IPS DF 6.9 (cell line): ENCODE data around the gene STX1B.
"Not testable (repeated sequence)": the region's sequence is repeated elsewhere in the genome, so short reads cannot be mapped to it uniquely, and the experiment has no call there.

Experiments used
- DNase-seq: peaks from one replicate; pipeline ENCODE4 v3.0.0-alpha.2; 2013; ENCODE audit warnings: low read depth, low spot score
- H3K27ac ChIP-seq: one replicate; pipeline ENCODE4 v1.5.1; 2013; ENCODE audit warnings: low read length, control low read depth
- H3K27me3 ChIP-seq: 2 replicates; pipeline ENCODE4 v1.6.1; 2013; ENCODE audit warnings: mild to moderate bottlenecking, low read length; ENCODE audit not compliant: control insufficient read depth, insufficient read depth
- H3K36me3 ChIP-seq: 2 replicates; pipeline ENCODE4 v1.6.1; 2013; ENCODE audit warnings: low read length; ENCODE audit not compliant: control insufficient read depth, insufficient read depth
- H3K4me1 ChIP-seq: 2 replicates; pipeline ENCODE4 v1.6.1; 2013; ENCODE audit warnings: low read length; ENCODE audit not compliant: control insufficient read depth, insufficient read depth
- H3K4me3 ChIP-seq: 2 replicates; pipeline ENCODE4 v1.5.1; 2013; ENCODE audit warnings: mild to moderate bottlenecking, low read length
- H3K9me3 ChIP-seq: 2 replicates; pipeline ENCODE4 v1.6.1; 2013; ENCODE audit warnings: low read length, inconsistent platforms; ENCODE audit not compliant: control insufficient read depth, insufficient read depth
- WGBS: extraction: QIAGEN DNeasy Blood & Tissue Kit; methylation state at CpG from one replicate; pipeline ENCODE4 v1.1.7; 2013; ENCODE audit warnings: mixed read lengths, missing lambda C conversion rate; ENCODE audit not compliant: insufficient read length, insufficient coverage; 5-methylcytosine and 5-hydroxymethylcytosine counted together

STX1B gene

GRCh38 chr16:31013292-31013691 lies 2.9 kb upstream of the STX1B start:
- not testable (repeated sequence) for H3K27me3 ChIP-seq, H3K36me3 ChIP-seq, H3K27ac ChIP-seq, H3K4me3 ChIP-seq, H3K9me3 ChIP-seq, H3K4me1 ChIP-seq, DNase-seq

GRCh38 chr16:31011815-31012214 lies 1.4 kb upstream of the STX1B start:
- not testable (repeated sequence) for H3K36me3 ChIP-seq

GRCh38 chr16:31009894-31010584 lies 399 bp downstream of the STX1B start:
- no CpG with 5 or more reads among the region's 36 CpGs for WGBS
- H3K9me3 ChIP-seq, result no peaks in the 10 kb centered on the region
- H3K4me1 ChIP-seq, result no peaks in the 10 kb centered on the region
- no peak for DNase-seq
- no peaks in the 10 kb centered on the region for H3K27me3 ChIP-seq
- peak overlapping the region; percentile 61 for H3K4me3 ChIP-seq
- H3K27ac ChIP-seq, result no peak overlapping the region
- H3K36me3 ChIP-seq, result no peaks in the 10 kb centered on the region

More at GRCh38 chr16:31011815-31012214, 1.4 kb upstream of the STX1B start:
- not testable (repeated sequence) for H3K4me1 ChIP-seq, H3K27ac ChIP-seq, DNase-seq, H3K27me3 ChIP-seq, H3K4me3 ChIP-seq, H3K9me3 ChIP-seq
- WGBS, result no CpG with 5 or more reads among the region's 7 CpGs

GRCh38 chr16:31009120-31009519 lies 1.3 kb downstream of the STX1B start:
- no peak overlapping the region for H3K4me3 ChIP-seq
- H3K27me3 ChIP-seq, result no peaks in the 10 kb centered on the region
- no peak overlapping the region for H3K27ac ChIP-seq
- no CpG with 5 or more reads among the region's 7 CpGs for whole genome bisulfite sequencing
- no peaks in the 10 kb centered on the region for H3K9me3 ChIP-seq
- H3K36me3 ChIP-seq, result no peaks in the 10 kb centered on the region
- H3K4me1 ChIP-seq, result no peaks in the 10 kb centered on the region
- no peak for DNase-seq

- no peaks in the 10 kb centered on the region for H3K9me3 ChIP-seq
- DNase-seq, result no peak
- no peaks in the 10 kb centered on the region for H3K27me3 ChIP-seq
- WGBS, result no CpG with 5 or more reads among the region's 5 CpGs
- no peak overlapping the region for H3K4me3 ChIP-seq
- no peak overlapping the region for H3K27ac ChIP-seq
- no peaks in the 10 kb centered on the region for H3K4me1 ChIP-seq
- H3K36me3 ChIP-seq, result no peaks in the 10 kb centered on the region
Measured at GRCh38 chr16:31008551-31008950, 1.9 kb downstream of the STX1B start.

GRCh38 chr16:31008149-31008548 lies 2.3 kb downstream of the STX1B start:
- Histone ChIP-seq H3K36me3 (no peaks in the 10 kb centered on the region), H3K4me1 (no peaks in the 10 kb centered on the region), H3K9me3 (no peaks in the 10 kb centered on the region), H3K27me3 (no peaks in the 10 kb centered on the region), H3K4me3 (no peak overlapping the region), H3K27ac (no peak overlapping the region)
- WGBS, result no CpG with 5 or more reads among the region's 6 CpGs
- no peak for DNase-seq

GRCh38 chr16:31007684-31008083 lies 2.8 kb downstream of the STX1B start:
- no CpG with 5 or more reads among the region's 6 CpGs for WGBS

GRCh38 chr16:31006589-31006988 lies 3.8 kb downstream of the STX1B start:
- DNase-seq, result no peak
- Histone ChIP-seq H3K27me3 (no peaks in the 10 kb centered on the region), H3K9me3 (no peaks in the 10 kb centered on the region), H3K36me3 (no peaks in the 10 kb centered on the region), H3K27ac (no peak overlapping the region), H3K4me3 (no peak overlapping the region), H3K4me1 (no peaks in the 10 kb centered on the region)
- no CpG with 5 or more reads among the region's 8 CpGs for WGBS

More at GRCh38 chr16:31007684-31008083, 2.8 kb downstream of the STX1B start:
- Histone ChIP-seq H3K4me1 (no peaks in the 10 kb centered on the region), H3K27ac (no peak overlapping the region), H3K36me3 (no peaks in the 10 kb centered on the region), H3K9me3 (no peaks in the 10 kb centered on the region), H3K4me3 (no peak overlapping the region), H3K27me3 (no peaks in the 10 kb centered on the region)
- DNase-seq, result no peak

GRCh38 chr16:31006086-31006385 lies 4.4 kb downstream of the STX1B start:
- H3K27ac ChIP-seq, result no peak overlapping the region
- no CpG with 5 or more reads among the region's 7 CpGs for WGBS
- H3K9me3 ChIP-seq, result no peaks in the 10 kb centered on the region
- H3K27me3 ChIP-seq, result no peaks in the 10 kb centered on the region
- DNase-seq, result no peak
- no peaks in the 10 kb centered on the region for H3K4me1 ChIP-seq
- no peak overlapping the region for H3K4me3 ChIP-seq
- no peaks in the 10 kb centered on the region for H3K36me3 ChIP-seq

- H3K36me3 ChIP-seq, result no peaks in the 10 kb centered on the region
- no peak for DNase-seq
- H3K9me3 ChIP-seq, result no peaks in the 10 kb centered on the region
- no peaks in the 10 kb centered on the region for H3K27me3 ChIP-seq
- WGBS, result no CpG with 5 or more reads among the region's 16 CpGs
- H3K4me1 ChIP-seq, result no peaks in the 10 kb centered on the region
- H3K4me3 ChIP-seq, result no peak overlapping the region
- no peak overlapping the region for H3K27ac ChIP-seq
Measured at GRCh38 chr16:31005350-31006085, 4.9 kb downstream of the STX1B start.

GRCh38 chr16:31004658-31005057 lies 5.8 kb downstream of the STX1B start:
- Histone ChIP-seq H3K4me1 (no peaks in the 10 kb centered on the region), H3K9me3 (no peaks in the 10 kb centered on the region), H3K4me3 (no peak overlapping the region), H3K27me3 (no peaks in the 10 kb centered on the region), H3K27ac (no peak overlapping the region), H3K36me3 (no peaks in the 10 kb centered on the region)
- DNase-seq, result no peak
- WGBS, result no CpG with 5 or more reads among the region's 2 CpGs
